Measurements from ENCODE around the gene NOTUM.

NOTUM gene

GRCh38 chr17:81951785-81952684 lies 9.0 kb downstream of the NOTUM start:
- Histone ChIP-seq H3K9me2 (replicated peaks; ENCODE audit: control insufficient read depth, low read length) (no peaks in the 10 kb centered on the region), H3K36me3 (ENCODE audit: control insufficient read depth, low read length) (no peaks in the 10 kb centered on the region), H3K27me3 (ENCODE audit: control insufficient read depth, low read length) (no peaks in the 10 kb centered on the region), H3K9me3 (ENCODE audit: control insufficient read depth, insufficient read depth, low read length) (no peaks in the 10 kb centered on the region), H3K79me2 (ENCODE audit: control insufficient read depth, low read length) (no peaks in the 10 kb centered on the region), H3K4me1 (ENCODE audit: control insufficient read depth, low read length) (peaks cover 3% of the 10 kb centered on the region; the same call in 1 of the 2 replicates), H3K4me3 (ENCODE audit: low read length) (no peak overlapping the region), H3F3A (ENCODE audit: control insufficient read depth, insufficient read depth) (no peaks in the 10 kb centered on the region), H3K27ac (ENCODE audit: low read depth, low read length) (no peak overlapping the region), H3K4me2 (ENCODE audit: low read length) (no peak overlapping the region), H4K20me1 (ENCODE audit: control insufficient read depth, insufficient read depth, low read depth, low read length) (no peaks in the 10 kb centered on the region)
- TF ChIP-seq EZH2phosphoT487 (IDR thresholded peaks at IDR 0.05; ENCODE audit: borderline replicate concordance, low read length) (no peak), CTCF (IDR thresholded peaks at IDR 0.05; ENCODE audit: low read depth, low read length, poor library complexity, severe bottlenecking) (no peak)

- Histone ChIP-seq H3K27ac (ENCODE audit: low read depth, low read length) (no peak overlapping the region), H3K4me3 (ENCODE audit: low read length) (no peak overlapping the region), H3K9me2 (replicated peaks; ENCODE audit: control insufficient read depth, low read length) (no peaks in the 10 kb centered on the region), H3K9me3 (ENCODE audit: control insufficient read depth, insufficient read depth, low read length) (no peaks in the 10 kb centered on the region), H3K4me2 (ENCODE audit: low read length) (no peak overlapping the region), H3K79me2 (ENCODE audit: control insufficient read depth, low read length) (no peaks in the 10 kb centered on the region), H3K4me1 (ENCODE audit: control insufficient read depth, low read length) (peaks cover 3% of the 10 kb centered on the region; the same call in 1 of the 2 replicates), H4K20me1 (ENCODE audit: control insufficient read depth, insufficient read depth, low read depth, low read length) (no peaks in the 10 kb centered on the region), H3K27me3 (ENCODE audit: control insufficient read depth, low read length) (no peaks in the 10 kb centered on the region), H3F3A (ENCODE audit: control insufficient read depth, insufficient read depth) (no peaks in the 10 kb centered on the region), H3K36me3 (ENCODE audit: control insufficient read depth, low read length) (no peaks in the 10 kb centered on the region)
- TF ChIP-seq EZH2phosphoT487 (IDR thresholded peaks at IDR 0.05; ENCODE audit: borderline replicate concordance, low read length) (no peak), CTCF (IDR thresholded peaks at IDR 0.05; ENCODE audit: low read depth, low read length, poor library complexity, severe bottlenecking) (no peak)
Measured at GRCh38 chr17:81950501-81950900, 10.5 kb downstream of the NOTUM start.

GRCh38 chr17:81948635-81949378 lies 12.2 kb downstream of the NOTUM start:
- no peak for TF ChIP-seq CTCF (IDR thresholded peaks at IDR 0.05; ENCODE audit: low read depth, low read length, poor library complexity, severe bottlenecking)
- Histone ChIP-seq H3K9me3 (ENCODE audit: control insufficient read depth, insufficient read depth, low read length) (no peaks in the 10 kb centered on the region), H3K27me3 (ENCODE audit: control insufficient read depth, low read length) (no peaks in the 10 kb centered on the region), H3F3A (ENCODE audit: control insufficient read depth, insufficient read depth) (no peaks in the 10 kb centered on the region), H3K4me2 (ENCODE audit: low read length) (no peak overlapping the region), H3K9me2 (replicated peaks; ENCODE audit: control insufficient read depth, low read length) (no peaks in the 10 kb centered on the region), H3K27ac (ENCODE audit: low read depth, low read length) (no peak overlapping the region), H3K36me3 (ENCODE audit: control insufficient read depth, low read length) (no peaks in the 10 kb centered on the region), H3K4me1 (ENCODE audit: control insufficient read depth, low read length) (peaks cover 3% of the 10 kb centered on the region; the same call in 1 of the 2 replicates), H4K20me1 (ENCODE audit: control insufficient read depth, insufficient read depth, low read depth, low read length) (no peaks in the 10 kb centered on the region), H3K4me3 (ENCODE audit: low read length) (no peak overlapping the region), H3K79me2 (ENCODE audit: control insufficient read depth, low read length) (no peaks in the 10 kb centered on the region)
